Measurements from ENCODE around the gene TMCC1. TPM values are rescaled to one million over a fixed set of nuclear protein-coding genes. Genes with fewer than 3 reads are reported as not detected.

The TMCC1 gene
- total and polyA plus RNA-seq, 7 donors, result 12.4 to 55.0 (median 38.1) TPM

DNA sequence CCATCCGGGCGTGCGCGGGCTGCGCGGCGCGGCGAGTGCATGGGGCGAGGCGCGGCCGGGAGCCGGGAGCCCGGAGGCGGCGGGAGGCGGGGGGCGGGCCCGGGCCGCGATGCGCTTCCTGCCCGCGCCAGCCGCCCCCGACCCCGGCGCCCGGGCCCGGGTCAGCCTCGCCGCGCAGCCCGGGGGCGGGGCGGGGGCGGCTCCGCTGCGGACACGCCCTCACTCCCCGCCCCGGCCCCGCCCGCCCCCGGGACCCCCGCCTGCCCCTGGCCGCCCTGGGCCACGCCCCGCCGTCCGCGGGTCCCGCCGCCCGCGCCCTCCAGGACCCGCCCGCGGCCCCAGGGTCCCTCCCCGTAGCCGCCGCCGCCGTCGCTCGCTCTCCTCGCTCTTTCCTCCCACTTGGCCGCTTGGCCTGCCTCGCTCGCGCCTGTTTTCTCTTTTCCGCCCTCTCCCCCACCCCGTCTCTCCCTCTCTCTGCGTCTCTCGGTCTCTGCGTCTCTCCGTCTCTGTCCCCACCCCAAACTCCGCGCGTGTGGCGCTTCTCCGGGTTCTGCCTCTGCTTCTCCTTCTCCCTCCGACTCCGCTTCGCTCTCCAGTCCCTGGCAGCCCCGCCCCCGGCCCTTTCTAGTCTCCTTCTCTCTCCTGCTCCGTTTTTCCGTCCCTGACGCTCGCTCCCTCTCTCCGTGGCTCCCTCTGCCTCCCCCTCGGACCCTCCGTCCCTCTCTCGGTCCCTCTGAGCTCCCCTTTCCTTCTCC is 286.7 kb downstream of the TMCC1 start, which contains the start of gene PLXND1:
PLXND1 (minus strand) TSS at position 41 of the 755 bp plus-strand sequence; CDS start at position 4, 37 bp downstream.
- Histone ChIP-seq H3K36me3 (ENCODE audit: insufficient read depth in 1 of 2, low read depth in 1 of 2) (no peaks in the 10 kb centered on the region), H3K27ac (peak within 1 kb of the TSS; percentile 75), H3K27me3 (ENCODE audit: insufficient read depth in 3 of 3, low read length in 2 of 3) (peaks cover 0 to 9% (median 0%) of the 10 kb centered on the region in 3 donors), H3K4me1 (peaks cover 22% of the 10 kb centered on the region), H3K9me3 (no peaks in the 10 kb centered on the region), H3K4me3 (peak within 1 kb of the TSS; percentile 68)
- WGBS, 3 donors, result 9 to 16% (median 15%) methylated on average over 31 to 89 of the region's 96 CpGs
- intact Hi-C loops (cut with DNase I), result loop anchor here in 1 of 2 donors (5.0 kb wide), 1 partner anchor 115 kb away; no protein-coding TSS in a partner anchor
- TF ChIP-seq, protein P1, sequence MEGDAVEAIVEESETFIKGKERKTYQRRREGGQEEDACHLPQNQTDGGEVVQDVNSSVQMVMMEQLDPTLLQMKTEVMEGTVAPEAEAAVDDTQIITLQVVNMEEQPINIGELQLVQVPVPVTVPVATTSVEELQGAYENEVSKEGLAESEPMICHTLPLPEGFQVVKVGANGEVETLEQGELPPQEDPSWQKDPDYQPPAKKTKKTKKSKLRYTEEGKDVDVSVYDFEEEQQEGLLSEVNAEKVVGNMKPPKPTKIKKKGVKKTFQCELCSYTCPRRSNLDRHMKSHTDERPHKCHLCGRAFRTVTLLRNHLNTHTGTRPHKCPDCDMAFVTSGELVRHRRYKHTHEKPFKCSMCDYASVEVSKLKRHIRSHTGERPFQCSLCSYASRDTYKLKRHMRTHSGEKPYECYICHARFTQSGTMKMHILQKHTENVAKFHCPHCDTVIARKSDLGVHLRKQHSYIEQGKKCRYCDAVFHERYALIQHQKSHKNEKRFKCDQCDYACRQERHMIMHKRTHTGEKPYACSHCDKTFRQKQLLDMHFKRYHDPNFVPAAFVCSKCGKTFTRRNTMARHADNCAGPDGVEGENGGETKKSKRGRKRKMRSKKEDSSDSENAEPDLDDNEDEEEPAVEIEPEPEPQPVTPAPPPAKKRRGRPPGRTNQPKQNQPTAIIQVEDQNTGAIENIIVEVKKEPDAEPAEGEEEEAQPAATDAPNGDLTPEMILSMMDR (IDR thresholded peaks at IDR 0.05), result no peak
- DNase-seq, result peak; percentile 79 to 87
- peak; percentile 39 to 56 (median 48) for ATAC-seq

DNA sequence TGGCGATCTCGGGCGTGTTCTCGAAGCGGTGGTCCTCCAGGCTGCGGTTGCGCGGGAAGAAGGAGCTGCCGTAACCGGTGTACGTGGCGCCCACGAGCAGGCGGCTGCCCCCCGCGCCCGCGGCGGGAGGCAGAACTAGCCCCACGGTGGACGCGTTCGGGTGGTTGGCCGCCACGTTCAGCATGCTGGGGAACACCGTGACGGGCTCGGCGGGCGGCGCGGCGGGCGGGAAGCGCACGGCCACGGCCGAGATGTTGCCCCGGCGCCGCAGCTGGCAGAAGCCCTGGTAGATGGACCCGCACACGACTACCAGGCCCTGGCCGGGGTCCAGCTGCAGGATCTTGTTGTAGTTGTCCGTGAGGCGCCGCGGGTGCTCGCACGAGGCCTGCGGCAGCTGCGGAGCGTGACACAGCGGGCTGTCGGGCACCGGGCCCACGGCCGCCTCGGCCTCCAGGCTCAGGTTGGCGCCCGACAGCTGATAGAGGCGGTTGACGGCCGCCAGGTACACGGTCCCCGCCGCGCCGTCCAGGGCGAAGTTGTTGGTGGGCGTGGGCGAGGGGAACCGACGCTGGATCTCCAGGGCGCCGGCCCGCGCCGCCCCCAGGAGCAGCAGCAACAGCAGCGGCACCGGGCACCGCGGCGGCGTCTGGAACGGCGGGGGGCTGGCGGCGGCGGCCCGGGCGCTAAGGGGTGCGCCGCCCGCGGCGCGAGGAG is 287.4 kb downstream of the TMCC1 start:
- H3K4me1 ChIP-seq, result peaks cover 29% of the 10 kb centered on the region
- DNase-seq (peak in 1 of 2 donors; percentile 69), ATAC-seq (peak; percentile 7 to 36 (median 22))
- peak overlapping the region; percentile 74 for H3K27ac ChIP-seq
- TF ChIP-seq, protein P1 (IDR thresholded peaks at IDR 0.05), result no peak
- no peaks in the 10 kb centered on the region for H3K9me3 ChIP-seq
- intact Hi-C loops (cut with DNase I), result loop anchor here in 1 of 2 donors (5.0 kb wide), 1 partner anchor 114 kb away; no protein-coding TSS in a partner anchor
- peak overlapping the region; percentile 68 for H3K4me3 ChIP-seq
- peaks cover 0 to 9% (median 0%) of the 10 kb centered on the region in 3 donors for H3K27me3 ChIP-seq (ENCODE audit: insufficient read depth in 3 of 3, low read length in 2 of 3)
- no peaks in the 10 kb centered on the region for H3K36me3 ChIP-seq (ENCODE audit: insufficient read depth in 1 of 2, low read depth in 1 of 2)
- 0 to 1% (median 0%) methylated on average over 69 to 98 of the region's 98 CpGs for WGBS, 3 donors

DNA sequence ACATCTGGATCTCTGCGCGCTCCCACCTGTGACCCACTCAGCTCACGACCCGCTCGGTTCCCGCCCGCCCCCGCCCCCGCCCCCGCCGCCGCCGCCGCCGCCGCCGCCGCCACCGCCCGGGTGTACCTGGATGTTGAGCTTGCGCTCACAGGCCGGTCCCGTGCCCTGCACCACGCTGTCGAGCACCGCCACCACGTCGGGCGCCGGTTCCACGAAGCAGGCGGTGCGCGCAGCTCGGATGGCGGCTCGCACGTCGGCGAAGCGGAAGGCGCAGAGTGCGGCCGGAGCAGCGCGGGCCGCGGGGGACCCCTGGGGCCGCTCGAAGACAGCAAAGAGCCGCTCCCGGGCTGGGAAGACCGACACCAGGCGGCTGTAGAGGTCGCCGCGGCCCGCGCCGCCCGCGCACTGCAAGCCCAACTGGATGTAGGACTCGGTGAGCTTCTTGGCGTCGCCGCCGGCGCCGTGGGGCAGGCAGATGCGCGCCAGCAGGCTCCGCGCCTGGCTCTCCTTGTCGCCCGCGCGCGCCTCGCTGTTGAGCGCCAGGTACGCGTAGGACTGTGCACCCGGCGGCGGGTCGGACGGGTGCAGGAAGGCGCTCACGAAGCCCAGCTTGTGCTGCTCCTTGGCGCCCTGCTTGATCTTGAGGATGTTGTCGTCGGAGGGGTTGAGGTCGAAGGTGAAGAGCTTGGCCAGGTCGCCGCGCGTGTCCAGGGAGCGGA is 288.1 kb downstream of the TMCC1 start:
- Histone ChIP-seq H3K9me3 (no peaks in the 10 kb centered on the region), H3K4me1 (peaks cover 36% of the 10 kb centered on the region), H3K4me3 (peak overlapping the region; percentile 68), H3K36me3 (ENCODE audit: insufficient read depth in 1 of 2, low read depth in 1 of 2) (no peaks in the 10 kb centered on the region), H3K27ac (peak overlapping the region; percentile 74), H3K27me3 (ENCODE audit: insufficient read depth in 3 of 3, low read length in 2 of 3) (peaks cover 0 to 9% (median 0%) of the 10 kb centered on the region in 3 donors)
- intact Hi-C loops (cut with DNase I), result loop anchor here in 1 of 2 donors (5.0 kb wide), 1 partner anchor 113 kb away; no protein-coding TSS in a partner anchor
- 1 to 4% (median 1%) methylated on average over 56 to 98 of the region's 98 CpGs for WGBS, 3 donors
- TF ChIP-seq, protein P1 (IDR thresholded peaks at IDR 0.05), result no peak
- peak; percentile 64 to 82 for DNase-seq
- ATAC-seq, result peak; percentile 27 to 59 (median 50)

DNA sequence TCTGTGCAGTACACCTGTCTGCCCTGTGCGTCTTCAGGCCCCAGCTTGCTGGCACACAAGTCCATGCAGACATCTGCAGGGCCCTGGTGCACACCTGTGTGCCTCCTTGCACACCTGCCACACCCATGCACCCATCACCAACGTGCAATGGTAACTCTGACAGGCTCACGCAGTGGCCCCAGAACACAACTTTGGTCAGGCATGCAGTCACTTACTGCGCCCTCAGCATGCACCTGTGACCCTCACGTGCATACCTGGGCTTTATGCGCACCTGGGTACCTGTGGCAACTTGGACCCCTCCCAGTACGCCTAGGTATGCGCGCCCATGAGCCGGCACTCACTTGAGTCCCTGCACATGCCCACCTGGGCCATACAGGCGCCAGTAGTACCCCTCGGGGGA is 288.7 kb downstream of the TMCC1 start:
- H3K27me3 ChIP-seq (ENCODE audit: insufficient read depth in 3 of 3, low read length in 2 of 3), result peaks cover 0 to 9% (median 0%) of the 10 kb centered on the region in 3 donors
- no peaks in the 10 kb centered on the region for H3K9me3 ChIP-seq
- peak overlapping the region; percentile 74 for H3K27ac ChIP-seq
- 33 to 50% (median 38%) methylated on average over 12 of the region's 12 CpGs for WGBS, 3 donors
- H3K4me3 ChIP-seq, result peak overlapping the region; percentile 68
- H3K4me1 ChIP-seq, result peaks cover 37% of the 10 kb centered on the region
- peak in 1 of 2 donors; percentile 14 for DNase-seq
- no peak for ATAC-seq
- TF ChIP-seq, protein P1 (IDR thresholded peaks at IDR 0.05), result no peak
- intact Hi-C loops (cut with DNase I), result loop anchor here (5.0 kb wide), 2 partner anchors 97 to 112 kb away; no protein-coding TSS in a partner anchor
- H3K36me3 ChIP-seq (ENCODE audit: insufficient read depth in 1 of 2, low read depth in 1 of 2), result no peaks in the 10 kb centered on the region

Data from psoas muscle (tissue), 8 donors.